NCI-H2227 treated with DMSO at 0.1 percent for 48 hours (cell line): ENCODE data around the gene WNT10A.
A peak's percentile ranks its signal among the peaks of the same experiment; 100 is the strongest.

Experiments used
- DNase-seq: peaks from one replicate; lab custom pipeline; 2025; lab: John Stamatoyannopoulos, UW

The WNT10A gene

DNA sequence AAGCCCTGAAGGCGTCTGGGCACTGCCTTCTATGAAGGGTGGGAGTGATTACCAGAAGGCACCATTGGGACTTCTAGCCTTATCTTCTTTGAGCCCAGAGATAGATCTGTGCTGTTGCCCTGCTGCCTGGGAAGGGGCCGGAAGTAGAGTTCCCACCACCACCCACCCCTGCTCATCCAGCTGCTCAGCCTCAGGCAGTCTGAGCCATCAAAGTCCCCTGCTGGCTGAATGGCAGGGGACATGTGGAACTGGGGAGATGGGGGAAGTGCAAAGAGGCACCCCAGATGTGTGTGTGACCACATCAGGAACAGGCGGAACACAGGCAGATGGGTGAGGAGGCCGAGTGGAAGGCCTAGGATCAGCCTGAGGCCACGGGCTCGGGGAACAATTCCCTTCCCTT is 3.3 kb upstream of the WNT10A start:
- no peak for DNase-seq

DNA sequence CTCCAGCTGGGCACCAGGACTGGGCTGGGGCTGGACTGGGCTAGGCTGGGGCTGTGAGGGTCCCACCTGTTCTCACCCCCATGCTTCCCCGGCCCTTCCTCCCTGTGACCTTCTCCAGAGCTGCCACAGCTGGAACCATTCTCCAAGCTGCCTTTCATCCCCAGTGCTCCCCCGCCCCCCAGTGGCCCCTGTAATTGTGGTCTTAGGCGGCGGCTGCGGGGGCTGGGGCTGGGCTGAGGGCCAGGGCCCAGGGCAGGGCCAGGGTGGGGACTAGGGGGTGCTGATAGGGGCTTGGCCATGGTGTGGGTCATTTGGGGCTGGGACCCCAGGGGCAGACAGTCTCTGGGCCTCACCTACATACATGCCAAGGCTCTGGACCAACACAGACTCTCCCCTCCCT is 2.8 kb upstream of the WNT10A start:
- no peak for DNase-seq

DNA sequence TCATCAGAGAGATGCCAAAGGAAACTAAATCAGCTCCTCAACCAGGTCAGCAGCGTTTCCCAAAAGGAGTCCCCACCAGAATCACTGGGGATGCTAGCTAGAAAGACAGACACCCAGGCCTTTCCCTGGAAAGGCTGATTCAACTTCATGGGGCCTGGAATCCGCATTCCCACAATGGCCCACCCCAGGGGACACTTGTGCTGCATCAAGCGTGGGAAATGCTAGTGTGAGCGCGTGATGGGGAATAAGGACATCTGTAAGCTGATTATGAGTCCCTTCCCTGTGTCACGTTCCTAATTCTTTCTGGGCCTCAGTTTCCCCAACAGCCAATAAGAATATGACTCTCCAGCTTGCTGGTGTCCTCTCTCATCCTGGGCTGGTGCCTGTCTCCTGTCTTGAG is 2.2 kb upstream of the WNT10A start:
- no peak for DNase-seq

DNA sequence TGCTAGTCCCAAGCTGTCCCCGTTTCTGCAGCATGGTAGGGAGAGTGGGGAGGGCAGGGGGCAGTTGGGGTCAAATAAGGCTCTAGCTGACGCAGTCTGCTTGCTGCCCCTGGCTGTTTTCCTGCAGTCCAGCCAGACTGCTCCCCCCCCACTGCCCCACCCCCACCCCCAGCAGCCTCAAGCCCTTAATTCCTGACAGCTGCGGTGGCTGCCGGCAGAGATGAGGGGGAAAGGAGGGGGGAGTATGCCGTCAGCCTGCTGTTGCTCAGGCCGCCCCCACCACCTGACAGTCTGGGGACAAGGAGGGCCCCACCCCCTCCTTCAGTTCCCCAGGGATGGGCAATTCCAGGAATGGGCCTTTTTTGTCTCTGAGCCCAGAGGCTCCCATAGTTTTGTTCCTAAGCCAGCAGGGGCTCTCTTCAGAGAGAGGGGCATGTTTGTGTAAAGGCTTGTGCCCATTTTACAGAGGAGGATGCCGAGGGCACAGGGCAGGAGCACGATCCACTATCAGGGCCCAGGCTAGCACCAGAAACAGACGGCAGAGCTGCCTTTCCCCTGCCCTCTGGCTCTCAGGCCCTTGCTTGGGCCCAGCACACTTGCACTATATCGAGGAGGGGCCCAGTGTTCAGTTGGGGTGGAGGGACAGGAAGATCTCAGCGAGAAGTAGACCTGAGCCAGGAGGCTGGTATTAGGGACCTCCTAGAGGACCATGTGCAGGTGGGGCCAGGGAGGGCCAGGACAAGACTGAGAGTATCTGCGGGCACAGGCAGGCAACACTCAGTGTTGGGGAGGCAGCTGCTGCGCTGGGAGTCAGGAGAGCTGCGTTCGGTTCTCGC is 1.5 kb upstream of the WNT10A start:
- DNase-seq, result peak; percentile 57

DNA sequence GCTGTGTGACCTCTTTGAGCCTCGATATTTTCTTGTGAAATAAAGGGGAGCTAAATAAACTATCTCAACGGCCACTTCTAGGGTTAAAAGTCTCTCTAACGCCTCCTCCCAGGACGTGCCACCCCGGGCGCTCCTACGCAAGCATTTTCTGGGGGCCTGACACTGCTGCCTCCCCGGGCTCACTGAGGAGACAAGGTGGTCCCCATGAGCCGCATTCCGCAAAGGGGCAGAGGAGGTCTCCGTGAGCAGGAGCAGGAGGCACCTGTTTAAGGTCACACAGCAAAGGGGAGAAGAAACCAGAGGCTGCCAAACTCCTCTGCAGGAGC is 913 bp upstream of the WNT10A start:
- DNase-seq, result no peak

DNA sequence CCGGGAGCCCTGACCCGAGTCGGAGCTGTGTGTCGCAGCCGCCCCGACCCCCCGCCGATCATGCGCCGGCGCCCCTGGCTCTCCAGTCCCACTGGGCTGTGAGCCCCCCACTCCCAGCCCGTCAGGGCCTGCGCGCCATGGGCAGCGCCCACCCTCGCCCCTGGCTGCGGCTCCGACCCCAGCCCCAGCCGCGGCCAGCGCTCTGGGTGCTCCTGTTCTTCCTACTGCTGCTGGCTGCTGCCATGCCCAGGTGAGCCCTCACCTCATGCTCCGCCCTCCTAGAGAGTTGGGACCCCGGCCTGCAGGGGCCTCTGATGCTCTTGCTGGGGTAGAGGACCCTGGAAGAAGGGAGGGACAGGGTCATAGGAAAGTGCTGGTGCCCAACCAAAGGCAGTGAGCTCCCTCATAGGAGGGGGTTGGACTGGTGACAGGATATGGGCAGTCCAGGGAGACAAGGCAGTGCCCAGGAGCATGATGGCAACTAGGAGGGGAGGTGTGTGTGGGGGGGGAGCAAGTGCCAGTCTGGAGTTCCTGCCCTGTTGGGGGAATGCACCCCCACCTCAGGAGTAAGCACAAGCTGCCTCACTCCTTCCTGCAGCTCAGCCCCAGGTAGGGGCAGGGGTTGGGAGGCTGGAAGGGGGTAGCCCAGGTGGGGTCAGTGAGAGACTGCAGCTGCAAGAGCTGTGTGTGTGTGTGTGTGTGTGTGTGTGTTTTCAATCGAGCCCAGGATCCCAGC is 375 bp downstream of the WNT10A start:
- no peak for DNase-seq

DNA sequence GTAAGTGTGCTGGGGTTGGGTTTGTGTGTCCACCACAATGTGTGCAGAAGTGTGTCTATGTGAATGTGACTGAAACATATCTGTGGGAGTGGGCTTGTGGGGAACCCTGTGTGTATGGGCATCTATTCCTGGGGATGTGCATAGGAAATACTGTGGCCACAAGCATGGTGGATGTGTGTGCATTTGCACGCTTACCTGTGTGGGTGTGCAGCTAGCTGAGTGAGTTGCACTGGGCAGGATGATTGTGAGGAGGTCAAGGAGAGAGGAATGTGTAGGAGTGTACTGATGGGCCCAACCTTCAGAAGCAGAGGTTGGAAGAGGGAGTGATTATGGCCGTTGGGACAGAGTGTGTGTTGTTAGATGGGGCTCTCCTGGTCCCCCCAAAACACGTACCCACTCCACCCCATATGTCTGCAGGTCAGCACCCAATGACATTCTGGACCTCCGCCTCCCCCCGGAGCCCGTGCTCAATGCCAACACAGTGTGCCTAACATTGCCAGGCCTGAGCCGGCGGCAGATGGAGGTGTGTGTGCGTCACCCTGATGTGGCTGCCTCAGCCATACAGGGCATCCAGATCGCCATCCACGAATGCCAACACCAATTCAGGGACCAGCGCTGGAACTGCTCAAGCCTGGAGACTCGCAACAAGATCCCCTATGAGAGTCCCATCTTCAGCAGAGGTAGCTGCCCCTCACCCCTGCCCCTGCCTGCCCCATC is 1.2 kb downstream of the WNT10A start:
- no peak for DNase-seq

DNA sequence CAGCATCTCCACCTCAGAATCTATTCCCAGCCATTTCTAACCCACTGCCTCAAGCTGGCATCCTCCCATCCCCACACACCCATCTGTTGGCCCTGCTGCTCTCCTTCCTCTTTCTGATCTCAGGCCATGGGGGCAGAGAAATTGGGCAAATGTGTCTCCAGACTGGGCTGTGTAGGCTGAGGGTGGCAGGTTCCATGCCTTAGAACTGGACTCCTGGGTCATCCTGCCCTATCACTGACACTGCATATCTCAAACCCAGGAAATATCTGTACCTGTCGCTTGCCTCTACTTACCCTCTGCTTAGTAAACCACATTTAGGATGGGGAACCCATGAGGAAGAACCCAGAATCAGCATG is 1.8 kb downstream of the WNT10A start:
- no peak for DNase-seq

DNA sequence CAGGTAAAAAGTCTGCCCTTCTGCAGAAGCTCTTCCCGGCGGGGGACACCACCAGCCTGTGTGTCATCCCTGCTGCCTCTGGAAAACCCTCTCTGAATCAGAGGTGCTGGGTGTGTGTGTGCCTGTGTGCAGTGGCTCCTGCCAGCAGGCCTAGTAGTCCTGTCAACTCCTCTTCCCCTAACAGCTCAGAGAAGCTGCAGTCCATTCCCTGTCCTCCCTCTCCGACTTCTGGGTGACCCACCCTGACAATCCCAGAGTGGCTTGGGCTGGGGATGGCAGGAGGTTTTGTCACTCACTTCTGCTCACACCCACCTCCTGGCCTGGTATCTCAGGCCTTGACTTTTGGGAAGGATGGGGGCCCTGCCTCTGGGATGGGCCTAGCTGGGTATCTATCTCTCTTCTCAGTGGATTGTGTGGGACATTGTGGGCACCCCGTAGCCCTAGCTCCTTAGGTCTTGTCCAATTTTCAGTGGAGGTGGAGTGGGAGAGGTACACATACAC is 2.3 kb downstream of the WNT10A start:
- DNase-seq, result no peak

DNA sequence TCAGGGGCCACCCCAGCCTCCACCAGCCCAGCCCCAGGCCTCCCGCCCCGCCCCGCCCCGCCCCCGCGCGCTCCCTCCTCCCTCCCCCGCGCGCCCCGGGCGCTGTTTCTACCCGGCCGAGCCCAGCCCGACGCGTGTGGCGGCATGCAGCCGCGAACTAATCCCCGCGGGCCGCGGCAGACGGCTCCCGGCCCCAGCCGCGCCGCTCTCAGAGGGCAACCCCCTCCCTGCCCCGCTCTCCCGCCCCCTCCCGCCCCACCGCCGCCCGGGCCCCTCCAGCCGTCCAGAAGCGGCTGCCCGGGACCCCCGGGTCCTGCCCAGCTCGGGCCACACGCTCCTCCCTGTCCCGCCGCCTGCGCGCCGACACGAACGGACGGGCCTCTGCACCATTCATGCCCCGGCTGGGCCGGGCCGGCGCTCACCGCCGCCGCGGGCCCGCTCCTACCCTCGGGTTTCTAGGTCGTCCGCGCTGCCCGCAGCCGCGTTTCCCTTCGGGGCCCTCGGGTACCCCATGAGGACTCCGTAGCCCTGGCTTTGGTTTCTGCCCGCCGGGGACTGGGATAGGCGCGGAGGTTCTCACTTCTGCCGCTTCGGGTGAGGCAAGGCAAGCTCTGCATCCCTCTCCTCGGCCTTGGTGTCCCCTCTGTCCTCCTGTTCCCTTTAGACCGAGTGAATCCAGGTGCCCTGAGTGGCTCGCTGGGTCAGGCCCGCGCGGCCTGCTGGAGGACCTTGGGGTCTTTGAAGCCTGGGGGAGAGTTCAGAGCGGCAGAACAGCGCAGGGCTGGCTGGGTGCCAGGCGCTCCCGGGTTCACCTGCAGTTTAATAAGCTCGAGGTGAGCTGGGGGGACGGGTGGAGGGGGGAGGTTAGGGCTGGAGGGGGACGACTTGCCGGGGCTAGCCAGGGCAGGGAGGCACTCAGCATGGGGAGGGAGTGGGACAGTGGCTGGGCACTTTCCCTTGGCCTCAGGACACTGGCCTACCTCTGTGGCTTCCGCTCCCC is 3.1 kb downstream of the WNT10A start:
- DNase-seq, result no peak

DNA sequence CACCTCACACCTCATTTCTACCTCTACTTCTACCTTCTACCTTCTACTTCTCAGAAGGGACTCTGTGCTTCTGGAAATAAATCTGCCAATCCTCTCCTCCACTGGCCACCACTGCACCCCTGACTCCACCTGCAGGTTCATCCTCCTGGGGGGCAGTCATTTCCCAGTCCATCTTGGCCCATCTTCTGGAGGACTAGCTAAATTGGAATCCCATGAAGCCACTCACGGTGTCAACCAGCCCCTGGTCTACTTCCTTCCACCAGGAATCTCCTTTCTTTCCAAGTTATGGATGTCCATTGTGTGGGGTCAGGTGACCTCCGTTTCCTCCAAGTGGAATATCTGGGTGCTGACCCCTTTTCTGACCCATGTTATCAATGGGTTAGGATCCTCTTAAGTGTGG is 3.9 kb downstream of the WNT10A start:
- no peak for DNase-seq

DNA sequence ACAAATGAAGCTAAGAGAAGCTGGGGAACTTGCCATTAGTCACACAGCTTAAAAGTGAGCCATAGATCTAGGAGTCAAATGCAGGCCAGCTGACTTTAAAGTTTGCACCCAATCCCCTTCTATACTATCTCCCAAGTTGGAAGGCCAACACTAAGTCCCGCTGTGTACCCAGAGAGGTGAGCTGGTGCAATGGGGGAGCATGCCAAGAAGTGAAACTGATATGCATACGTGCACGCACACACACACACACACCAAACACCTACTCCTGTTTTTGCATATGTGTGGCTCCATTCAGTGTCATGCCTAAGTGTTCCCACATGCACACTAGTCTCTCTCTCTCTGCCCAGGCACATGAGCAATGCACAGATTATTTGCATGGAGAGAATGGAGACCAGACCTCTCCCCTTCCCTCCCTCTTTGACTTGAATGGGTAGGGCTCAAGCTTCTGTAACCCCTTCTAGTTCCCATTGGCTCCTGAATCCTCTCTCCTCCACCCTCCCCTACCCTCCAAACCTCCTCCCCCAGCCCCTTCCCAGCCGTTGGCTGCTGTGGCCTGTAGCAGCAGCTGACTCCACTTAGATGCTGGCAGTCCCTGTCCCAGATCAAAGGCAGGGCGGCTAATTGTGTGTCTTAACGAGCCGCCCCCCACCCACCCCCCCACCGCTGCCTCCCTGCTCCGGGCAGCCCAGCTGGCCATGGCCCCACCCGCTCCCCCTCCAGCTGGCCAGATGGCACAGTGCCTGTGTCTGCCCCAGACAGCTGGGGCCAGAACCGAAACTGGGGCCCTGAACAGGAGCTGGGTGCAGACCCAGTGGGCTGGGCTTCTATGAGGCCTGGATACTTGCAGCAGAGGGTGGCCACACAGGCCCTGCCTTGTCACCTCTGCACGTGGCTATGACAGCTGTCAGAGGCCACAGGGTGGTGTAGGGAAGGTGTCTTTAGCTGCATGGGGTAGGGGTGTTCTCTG is 5.6 kb downstream of the WNT10A start:
- DNase-seq, result peak; percentile 60

DNA sequence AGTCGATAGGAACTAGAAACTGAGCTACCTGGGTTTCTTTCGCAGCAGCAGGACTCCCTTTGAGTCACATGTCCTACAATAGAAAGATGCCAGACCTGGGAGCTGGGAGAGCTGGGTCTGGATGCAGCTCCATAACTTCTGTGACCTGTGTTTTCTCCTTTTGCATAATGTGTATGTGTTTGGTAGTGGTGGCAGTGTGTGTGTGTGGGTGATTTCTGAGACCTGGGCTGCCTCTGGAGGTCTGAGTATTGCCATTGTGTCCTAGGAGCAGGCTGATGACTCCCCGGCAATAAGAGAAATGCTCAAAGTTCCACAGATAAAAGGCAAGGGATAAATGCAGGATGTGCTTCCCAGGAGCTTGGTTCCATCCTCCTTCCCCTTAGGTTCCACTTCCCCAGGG is 6.4 kb downstream of the WNT10A start:
- DNase-seq, result no peak

DNA sequence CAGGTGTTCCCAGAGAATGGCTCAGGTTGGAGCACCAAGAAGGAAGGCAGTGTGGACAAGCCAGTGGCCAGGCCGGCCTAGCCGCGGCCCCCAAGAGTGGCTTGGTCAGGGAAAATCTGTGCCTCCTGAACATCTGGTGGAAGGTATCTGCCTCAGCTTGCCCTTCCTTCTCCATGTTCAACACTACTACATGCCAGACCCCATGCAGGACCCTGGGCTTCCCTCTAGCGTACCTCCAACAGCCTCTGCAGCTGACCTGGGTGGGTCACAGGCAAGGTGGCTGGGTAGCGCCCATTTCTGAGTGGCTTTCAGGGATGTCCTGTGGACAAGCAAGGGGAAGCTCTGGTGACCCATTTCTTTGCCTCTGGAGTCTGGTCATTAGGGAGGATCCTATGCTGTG is 7.7 kb downstream of the WNT10A start:
- DNase-seq, result no peak

DNA sequence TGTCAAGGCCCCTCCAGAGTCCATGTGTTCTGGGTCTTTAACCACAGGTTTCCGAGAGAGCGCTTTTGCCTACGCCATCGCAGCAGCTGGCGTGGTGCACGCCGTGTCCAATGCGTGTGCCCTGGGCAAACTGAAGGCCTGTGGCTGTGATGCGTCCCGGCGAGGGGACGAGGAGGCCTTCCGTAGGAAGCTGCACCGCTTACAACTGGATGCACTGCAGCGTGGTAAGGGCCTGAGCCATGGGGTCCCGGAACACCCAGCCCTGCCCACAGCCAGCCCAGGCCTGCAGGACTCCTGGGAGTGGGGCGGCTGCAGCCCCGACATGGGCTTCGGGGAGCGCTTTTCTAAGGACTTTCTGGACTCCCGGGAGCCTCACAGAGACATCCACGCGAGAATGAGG is 9.3 kb downstream of the WNT10A start:
- no peak for DNase-seq

DNA sequence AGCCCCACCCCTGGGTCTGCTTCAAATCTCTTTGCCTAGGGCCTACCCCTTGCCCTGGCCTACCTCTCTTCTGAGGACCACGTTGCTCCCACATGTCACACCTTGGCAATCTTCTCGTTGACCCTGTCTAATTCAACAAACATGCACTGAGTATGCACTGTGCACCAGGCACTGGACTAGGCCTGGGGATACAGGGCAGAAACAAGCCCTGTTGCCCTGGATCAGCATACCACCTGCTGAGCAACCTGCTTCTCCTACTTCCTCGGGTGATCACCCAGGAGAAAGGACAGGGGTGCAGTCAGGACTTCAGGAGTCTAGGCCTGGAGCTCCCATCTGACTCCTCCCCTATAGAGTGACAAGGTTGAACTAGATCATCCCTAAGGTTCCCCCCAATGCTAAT is 9.7 kb downstream of the WNT10A start:
- no peak for DNase-seq

DNA sequence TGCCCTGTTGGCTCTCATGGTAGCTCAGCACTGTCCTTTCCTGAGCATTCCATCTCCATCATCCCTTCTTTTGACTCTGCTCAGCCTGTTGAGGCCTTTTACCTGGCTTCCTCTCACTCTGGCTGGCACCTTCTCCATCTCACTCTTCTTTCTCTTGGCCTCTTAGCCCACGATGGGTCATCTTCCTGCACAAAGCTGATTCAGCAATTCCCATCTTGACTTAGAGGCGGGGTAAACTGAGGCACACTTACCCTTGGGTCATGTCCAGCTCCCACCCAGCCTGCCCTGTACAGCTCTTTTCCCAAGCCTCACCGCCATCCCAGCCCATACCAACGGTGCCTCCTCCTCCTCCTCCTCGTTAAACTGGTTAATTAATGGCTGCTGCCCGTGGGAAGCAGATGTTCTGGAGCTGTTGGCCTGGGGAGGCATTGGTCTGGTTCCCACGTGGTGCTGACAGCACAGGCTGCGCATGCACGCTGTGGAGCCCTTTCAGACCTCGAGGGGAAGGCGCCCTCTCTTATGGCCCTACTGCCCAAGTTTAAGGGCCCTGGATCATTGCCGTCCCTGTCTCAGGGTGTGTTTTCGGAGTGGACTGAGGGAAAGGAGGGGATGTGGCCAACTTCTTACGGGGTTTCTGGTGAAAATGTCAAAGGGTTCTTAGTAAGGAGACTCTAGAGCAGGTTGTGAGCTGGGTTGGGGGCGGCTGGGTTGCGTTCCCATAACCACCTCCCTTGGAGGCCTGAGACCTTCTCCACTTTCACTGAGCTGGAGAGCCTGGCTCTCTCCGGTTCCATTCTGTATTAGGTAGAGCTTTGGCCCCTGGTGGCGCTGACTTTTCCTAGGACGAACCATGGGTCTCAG is 10.9 kb downstream of the WNT10A start:
- DNase-seq, result no peak

DNA sequence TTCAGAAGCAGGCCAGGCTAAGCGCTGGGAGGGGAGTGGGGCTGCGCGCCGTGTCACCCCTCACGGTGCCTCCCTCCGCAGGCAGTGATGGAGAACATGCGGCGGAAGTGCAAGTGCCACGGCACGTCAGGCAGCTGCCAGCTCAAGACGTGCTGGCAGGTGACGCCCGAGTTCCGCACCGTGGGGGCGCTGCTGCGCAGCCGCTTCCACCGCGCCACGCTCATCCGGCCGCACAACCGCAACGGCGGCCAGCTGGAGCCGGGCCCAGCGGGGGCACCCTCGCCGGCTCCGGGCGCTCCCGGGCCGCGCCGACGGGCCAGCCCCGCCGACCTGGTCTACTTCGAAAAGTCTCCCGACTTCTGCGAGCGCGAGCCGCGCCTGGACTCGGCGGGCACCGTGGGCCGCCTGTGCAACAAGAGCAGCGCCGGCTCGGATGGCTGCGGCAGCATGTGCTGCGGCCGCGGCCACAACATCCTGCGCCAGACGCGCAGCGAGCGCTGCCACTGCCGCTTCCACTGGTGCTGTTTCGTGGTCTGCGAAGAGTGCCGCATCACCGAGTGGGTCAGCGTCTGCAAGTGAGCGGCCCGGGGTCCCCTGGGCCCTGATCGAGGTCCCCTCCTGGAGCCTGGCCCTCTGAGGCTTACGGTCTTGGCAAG is 12.2 kb downstream of the WNT10A start:
- peak; percentile 42 for DNase-seq
